ENCODE measurements around the gene AK1. TPM values are rescaled to one million over a fixed set of nuclear protein-coding genes. Genes with fewer than 3 reads are reported as not detected.

The AK1 gene
- total RNA-seq, 1 experiment from 2014 or later: 61.9 TPM

DNA sequence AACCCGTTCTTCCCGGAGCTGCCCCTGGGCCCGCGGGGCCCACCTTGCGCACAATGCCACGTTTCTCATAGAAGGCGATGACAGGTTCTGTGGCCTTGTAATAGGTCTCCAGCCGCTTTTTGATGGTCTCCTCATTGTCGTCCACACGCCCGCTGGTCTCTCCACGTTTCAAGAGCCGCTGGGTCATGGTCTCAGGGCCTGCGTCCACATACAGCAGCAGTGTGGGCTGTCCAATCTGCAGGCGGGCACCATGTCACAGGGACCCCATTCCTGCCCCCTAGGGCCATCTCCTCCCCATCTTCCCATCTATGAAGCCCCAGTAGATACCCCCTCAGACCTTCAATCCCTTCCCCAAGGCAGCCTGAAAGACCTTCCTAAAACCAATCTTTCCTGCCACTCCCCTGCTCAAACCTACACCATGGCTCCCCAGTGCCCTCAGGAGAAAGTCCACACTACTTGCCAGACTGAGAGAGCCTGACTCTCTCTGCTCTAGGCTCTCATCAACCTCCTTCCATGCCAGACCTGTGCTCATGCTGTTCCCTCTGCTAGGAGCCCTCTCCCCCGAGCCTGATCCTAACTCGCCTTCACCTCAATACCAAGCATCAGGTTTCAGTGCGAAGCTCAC lies 9.1 kb downstream of the AK1 start:
- DNase-seq (ENCODE audit: low read depth): no peak

DNA sequence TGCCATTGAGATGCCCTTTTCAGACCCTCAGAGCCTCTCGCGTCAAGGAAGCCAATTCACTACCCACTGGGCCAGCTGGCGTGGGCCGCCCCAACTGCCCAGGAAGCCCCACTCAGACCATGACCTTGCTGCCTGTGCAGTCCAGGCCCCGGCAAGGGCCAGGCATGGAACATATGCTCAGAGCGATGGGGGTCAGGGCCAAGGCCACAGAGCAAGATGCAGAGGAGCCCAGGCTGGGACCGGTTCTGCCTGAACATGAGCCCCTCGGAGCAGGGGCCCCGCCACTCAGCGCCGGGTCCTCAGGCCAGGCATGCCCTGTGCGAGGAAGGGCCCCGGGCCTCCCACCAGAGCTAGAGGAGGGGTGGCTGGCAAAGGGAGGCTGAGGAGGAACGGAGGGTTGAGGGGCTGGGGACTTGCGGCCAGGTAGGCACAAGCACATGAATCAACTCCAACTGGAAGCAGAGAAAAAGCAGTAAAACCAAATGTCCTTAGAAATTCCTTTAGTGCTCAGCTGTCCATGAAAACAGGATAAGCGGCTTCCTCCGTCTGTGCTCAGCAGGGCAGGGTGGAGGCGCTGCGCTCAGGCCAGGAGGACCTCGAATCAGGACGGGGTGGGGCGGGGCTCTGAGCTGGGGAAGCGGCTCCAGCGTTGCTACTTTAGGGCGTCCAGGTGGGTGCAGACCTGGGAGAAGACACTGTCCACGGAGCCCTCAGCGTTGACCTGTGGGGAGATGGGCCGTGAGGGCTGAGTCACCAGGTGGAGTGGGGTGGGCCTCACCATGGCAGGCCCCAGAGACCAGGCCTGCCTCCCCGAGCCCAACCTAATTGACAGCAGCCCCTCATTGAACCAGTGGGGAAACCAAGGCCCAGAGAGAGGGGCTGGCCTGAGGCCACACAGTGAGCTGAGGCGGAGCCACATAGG lies 9.9 kb downstream of the AK1 start:
- no peak for DNase-seq (ENCODE audit: low read depth)

DNA sequence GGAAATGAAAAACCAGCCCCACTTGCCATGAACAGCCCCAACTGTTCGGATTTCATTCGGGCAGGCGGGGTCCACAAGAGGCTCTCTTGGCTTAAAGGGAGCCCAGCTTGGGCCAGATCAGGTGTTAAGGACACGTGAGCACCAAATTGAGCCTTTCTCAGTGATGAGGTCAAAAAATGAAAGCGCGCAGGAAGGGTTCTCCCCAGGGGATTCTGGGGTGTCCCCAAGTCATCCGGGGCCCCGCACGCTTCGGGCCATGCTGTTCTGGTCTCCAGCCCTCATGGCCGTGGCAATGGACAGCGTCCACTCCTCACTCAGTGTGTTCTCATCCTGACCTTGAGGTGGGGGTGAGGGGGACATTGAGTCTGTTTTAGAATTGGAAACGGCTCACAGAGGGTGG lies 10.9 kb downstream of the AK1 start:
- no peak for DNase-seq (ENCODE audit: low read depth)

DNA sequence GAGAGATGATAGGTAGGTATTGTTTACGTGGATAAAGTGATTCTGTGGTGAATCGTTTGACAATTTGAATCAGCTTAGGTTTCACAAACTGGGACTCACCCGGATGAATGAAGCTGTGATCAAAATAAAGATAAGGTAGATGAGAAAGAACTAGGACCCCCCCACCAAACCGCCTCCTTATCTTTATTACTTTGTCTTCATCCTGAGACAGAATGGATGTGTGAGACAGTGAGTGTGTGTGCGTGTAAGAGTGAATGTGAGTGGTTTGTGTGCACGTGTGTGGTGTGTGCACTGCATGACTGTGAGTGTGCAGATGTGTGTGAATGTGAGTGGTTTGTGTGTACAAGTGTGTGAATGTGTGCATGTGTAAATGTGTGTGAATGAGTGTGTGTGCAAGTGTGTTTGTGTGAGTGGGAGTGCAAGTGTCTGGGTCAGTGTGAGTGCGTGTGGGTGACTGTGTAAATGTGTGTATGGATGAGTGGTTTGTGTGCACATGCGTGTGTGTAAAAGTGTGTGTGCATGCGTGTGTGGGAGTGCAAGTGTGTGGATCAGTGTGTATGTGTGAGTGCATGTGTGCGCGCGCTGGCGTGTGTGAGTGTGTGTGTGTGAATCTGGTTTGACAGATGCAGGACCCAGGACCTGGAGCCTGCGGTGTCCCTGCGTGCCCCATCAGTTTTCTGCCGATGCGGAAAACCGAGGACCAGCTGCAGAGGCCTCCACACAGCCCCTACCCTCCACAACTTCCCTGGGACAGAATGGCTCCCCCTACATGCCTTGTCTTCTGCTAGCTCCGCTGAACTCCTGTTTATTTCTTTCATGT lies 11.6 kb downstream of the AK1 start:
- DNase-seq (ENCODE audit: low read depth): no peak

DNA sequence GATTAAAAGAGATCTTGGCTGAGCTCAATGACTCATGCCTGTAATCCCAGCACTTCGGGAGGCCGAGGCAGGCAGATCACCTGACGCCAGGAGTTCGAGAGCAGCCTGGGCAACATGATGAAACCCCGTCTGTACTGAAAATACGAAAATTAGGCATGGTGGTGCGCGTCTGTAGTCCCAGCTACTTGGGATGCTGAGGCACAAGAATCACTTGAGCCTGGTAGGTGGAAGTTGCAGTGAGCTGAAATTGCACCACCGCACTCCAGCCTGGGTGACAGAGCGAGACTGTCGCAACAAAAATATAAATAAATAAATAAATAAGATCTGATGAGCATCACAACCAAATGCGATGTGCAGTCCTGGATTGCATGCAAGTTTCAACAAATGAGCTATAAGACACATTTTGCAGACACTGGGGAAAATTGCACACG lies 14.3 kb downstream of the AK1 start:
- no peak for DNase-seq (ENCODE audit: low read depth)

DNA sequence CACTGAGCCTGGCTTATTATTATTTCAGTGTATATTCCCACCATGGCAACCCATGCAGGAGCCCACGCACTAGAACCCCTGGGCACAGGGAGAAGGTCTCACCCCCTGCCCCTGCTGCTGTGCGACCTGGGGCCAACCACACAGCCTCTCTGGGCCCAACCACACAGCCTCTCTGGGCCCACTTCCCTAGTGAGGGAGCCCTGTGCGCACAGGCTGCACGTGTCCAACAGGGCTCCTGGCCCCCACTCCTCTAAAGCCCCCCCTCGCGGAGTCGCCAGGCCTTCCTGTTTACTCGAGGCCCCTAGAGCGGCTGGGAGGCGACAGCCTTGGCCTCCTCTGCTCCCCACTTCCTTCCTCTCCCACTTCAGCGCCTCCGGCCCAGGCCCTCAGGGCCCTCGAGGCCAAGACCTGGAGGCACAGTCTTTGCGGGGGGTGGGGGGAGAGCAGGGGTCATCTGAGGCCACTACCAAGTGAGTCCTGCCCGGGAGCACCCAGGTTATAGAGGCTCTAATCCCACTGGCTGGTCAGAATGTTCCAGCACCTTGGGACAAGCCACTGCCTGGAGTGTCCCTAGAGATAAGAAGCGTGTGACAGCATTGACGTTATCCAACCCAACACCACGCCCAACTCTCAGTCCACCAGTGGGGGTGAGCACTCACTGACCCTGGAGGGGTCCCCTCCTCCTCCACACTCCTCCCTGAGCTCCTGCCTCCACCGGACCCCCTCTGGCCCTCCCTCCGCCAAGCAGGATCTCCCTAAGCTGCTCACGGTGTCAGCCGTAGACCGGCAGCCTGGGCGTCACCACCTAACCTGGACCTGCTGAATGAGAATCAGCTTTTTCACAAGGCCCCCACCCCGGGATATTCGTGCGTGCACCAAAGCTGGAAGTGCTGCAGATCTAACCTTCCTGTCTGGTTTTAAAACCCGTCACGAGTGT lies 15.1 kb downstream of the AK1 start:
- no peak for DNase-seq (ENCODE audit: low read depth)

DNA sequence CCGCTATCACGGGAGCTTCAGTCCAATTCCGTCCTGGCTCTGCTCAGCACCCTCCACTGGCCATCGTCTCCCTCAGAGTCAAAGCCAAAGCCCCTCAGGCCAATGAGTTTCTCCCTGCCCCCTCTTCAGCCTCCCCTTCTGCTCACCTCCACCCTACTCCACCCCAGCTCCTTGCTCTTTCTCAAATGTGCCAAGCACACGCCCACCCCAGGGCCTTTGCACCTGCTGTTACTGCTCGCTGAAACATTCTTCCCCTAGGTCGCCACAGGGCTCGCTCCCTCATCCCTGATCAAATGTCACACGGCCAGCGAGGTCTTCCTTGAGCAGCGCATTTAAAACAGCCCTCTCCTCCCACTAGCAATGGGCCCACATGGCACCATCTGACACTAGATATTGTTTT lies 16.7 kb downstream of the AK1 start:
- no peak for DNase-seq (ENCODE audit: low read depth)

DNA sequence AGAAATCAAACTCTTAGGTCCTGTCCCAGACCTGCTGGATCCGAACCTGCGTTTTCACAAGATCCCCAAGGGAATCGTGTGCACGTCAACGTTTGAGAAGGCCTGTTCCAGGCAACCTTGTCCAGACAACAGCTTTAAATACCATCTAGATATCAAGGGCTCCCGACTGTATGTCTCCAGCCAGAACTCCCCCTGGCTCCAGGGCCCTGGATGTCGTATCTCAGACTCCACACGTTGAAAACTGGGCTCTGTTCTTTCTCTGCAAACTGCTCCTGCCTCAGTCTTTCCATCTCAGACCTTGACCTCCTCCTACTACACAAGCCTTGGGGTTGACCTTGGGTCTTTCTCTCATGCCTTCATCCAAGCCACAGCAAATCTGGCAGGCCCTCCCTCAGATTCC lies 17.2 kb downstream of the AK1 start:
- no peak for DNase-seq (ENCODE audit: low read depth)

DNA sequence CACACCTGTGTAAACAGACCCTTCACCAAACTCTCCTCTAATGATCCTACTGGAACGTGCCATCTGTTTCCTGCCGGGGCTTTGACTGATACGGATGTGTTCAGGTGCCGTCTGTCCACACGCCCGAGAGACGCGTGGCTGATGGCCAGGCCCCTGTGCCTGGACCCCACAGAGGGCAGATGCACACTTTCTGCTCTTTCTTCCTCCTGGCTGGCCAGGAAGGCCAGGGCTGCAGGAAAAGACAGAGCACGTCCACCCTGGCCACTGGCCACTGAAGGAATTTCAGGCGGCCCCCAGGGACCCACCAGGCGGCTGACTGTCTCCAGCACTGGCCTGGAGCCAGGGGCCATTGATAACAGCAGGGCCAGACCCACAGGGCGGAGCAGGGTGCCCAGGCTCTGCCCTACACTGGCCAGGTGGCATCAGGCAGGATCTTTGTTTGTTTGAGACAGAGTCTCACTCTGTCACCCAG lies 19.4 kb downstream of the AK1 start:
- no peak for DNase-seq (ENCODE audit: low read depth)

DNA sequence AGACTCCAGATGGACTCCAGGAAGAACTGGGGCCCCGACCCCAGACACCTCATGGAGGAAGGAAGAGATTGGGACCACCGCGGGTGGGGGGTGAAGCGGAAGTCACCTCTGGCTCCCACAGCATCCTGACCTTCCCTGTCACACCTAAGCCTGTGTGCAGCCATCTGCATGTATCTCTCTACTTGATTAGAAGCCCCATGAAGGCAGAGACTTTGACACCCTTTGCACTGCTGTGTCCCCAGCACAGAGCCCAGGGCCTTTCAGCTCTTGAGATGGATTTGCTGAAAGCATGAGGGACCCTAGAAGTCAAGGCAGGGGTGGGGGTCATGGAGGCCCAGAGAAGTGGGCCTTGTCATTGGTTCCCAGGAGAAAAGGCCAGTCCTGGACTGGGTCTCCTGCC lies 20.2 kb downstream of the AK1 start:
- no peak for DNase-seq (ENCODE audit: low read depth)

DNA sequence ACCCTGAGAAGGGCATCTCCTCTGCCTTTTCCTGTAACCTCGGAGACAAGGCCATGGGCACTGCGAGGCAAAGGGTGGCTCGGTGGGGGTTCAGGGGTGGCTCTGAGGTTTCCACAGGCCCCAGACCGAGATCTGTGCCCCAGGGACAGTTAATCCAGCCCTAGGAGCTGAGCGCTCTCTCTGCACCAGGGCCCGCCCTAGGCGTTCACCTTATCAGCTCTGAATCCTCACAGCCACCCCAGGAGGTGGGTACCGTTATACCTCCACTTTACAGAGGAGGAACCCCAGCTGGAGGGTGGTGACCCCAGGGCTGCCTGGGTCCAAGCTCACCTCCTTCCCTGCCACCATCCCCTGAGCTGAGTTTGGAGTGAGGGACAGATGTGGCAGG lies 20.8 kb downstream of the AK1 start:
- no peak for DNase-seq (ENCODE audit: low read depth)

DNA sequence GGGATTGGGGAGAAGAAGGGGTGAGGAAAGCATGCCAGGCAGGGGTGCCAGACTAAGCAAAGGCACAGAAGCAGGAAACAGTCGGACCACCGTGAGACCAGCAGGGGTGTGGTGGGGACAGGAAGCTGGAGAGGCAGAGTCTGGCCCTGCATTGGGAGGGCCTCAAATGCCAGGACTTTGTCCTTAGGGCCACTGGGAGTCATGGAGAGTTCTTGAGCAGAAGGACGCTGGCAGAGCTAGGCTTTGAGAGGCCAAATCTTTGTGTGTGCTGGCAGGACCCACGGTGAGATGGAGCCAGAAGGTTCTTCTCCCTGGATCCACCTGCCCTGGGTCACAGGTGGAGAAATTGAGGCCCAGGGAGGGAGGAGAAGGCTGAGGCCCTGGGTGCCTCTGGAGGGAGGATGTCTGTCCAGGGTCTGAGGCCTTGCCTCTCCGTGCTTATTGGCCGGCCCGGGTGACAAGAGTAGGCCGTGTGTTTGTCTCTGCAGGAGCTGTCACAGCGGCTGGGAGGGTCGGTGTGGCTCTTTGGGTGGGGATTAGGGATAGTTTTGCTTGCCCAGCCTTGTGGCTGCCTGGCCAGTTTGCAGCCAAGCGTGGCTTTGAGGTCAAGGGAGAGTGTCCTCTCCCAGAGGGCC lies 21.3 kb downstream of the AK1 start:
- no peak for DNase-seq (ENCODE audit: low read depth)

DNA sequence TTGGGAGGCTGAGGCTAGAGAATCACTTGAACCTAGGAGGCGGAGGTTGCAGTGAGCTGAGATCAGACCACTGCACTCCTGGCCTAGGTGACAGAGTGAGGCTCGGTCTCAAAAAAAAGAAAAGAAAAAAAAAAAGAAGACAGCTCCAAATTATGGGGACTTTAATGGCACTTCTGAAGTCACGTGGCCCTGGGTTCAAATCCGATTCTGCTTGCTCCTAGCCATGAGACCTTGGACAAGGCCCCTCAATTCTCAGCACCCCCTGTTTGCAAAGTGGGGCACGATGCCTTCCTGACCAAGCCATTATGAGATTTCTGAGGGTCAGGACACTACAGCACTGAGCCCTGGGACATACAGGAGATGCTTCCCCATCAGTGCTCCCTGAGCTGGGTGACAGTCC lies 22.0 kb downstream of the AK1 start:
- DNase-seq (ENCODE audit: low read depth): no peak

DNA sequence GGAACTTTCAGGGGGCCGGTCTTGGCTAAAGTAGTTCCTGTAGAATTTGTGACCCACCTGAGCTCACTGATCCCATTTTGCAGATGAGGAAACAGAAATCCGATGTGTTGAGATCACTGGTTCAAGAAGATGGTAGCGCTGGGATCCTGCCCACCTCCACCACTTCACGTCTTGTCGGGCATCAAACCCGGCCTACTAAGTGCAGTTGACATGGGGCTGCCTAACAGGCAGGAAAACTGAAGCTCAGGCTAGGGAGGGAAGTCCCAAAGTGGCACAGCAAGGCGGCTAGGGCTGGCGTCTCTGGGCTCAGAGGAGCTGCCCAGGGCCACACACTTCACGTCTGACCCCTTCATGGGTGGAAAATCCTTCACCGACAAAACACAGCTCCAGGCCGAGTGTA lies 22.5 kb downstream of the AK1 start:
- DNase-seq (ENCODE audit: low read depth): no peak

DNA sequence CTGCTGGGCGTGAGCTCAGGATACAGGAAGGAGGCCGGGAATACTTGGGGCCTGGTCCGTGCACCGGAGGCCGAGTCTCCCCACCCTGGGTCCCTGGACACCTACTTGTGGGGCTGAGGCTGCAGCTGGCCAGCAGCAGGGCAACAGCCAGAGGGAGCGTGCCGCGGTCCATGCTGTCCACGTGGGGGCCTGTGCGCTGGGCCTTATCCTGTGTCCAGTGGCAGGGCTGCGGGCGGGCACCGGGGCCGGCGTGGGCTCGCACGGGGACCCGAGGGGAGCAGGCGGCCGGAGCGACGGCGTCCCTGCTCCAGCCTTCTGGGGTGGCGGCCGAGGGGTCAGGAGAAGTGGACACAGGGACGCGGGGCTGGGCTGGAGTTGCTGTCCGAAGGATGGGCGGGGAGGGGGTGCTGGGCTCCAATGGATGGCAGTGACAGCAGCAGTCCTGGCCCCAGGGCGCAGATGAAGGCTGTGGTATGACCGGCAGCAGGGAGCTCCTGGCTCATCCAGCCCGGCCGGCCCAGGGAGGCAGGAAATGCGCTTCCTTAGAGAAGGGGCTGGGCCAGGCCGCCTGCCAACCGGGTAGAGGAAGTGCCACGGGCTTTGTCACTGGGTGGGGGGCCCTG lies 23.2 kb downstream of the AK1 start, which contains the start of gene ENG:
TSS of gene ENG (minus strand) at position 475 of the 623 bp plus-strand sequence. CDS start at position 172, 303 bp downstream.
- peak; percentile 82 for DNase-seq (ENCODE audit: low read depth)

DNA sequence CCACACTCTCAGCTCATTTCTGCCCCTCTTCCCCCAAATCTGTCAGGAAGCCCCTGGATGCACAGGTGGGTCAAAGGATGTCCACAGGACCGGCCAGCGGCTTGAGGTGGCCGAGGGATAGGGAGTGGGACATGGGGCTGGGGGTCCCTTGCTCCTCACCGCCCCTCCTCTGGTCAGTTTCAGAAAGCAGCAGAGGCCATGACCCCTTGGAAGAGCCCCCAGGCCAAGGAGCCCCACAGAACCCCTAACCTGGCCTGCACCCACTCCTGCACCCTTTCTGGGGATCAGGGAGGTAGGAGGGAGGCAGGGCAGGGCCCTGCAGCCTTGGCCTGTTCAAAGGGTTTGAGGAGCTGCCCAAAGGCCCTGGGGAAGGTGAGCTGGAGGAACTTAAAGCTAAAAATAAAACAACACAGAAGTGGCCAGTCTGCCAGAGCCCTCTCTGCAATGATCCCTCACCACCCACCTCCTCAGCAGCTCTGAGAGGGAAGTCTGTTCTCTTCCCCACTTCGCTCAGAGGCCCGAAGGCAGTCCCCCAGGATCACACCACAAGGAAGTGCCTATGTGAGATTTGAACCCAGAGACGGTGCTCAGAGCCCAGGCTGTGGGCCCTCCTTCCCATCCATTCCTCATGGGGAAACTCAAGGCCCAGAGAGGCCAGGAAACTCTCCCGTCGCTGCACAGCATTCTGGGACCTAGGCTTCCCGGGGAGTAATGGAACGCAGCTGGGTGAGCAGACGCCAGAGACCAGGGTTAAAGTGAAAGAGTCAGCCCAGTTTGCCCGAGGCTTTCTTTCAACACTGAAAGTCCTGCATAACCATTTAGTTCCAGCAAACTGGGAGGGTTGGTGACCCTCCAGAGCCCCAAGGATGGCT lies 23.9 kb downstream of the AK1 start:
- peak; percentile 74 for DNase-seq (ENCODE audit: low read depth)

DNA sequence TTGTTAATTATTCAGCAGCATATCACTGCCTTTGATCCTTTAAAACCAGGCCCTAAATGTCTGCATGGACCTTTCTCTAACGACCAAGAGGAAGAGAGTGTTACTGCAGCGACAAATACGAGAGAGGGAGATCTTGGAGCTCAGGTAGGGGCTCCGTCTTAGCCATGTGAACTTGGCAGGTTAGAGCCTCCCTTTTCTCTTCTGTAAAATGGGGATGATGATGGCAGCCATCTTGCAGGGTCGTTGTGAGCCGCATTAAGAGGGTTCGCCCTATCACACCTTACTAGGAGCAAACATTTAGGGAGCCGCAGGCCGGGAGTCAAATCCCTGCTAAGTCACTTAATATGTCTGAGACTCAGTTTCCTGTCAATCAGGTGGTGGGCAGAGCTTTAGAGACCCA lies 24.6 kb downstream of the AK1 start:
- DNase-seq (ENCODE audit: low read depth): no peak

DNA sequence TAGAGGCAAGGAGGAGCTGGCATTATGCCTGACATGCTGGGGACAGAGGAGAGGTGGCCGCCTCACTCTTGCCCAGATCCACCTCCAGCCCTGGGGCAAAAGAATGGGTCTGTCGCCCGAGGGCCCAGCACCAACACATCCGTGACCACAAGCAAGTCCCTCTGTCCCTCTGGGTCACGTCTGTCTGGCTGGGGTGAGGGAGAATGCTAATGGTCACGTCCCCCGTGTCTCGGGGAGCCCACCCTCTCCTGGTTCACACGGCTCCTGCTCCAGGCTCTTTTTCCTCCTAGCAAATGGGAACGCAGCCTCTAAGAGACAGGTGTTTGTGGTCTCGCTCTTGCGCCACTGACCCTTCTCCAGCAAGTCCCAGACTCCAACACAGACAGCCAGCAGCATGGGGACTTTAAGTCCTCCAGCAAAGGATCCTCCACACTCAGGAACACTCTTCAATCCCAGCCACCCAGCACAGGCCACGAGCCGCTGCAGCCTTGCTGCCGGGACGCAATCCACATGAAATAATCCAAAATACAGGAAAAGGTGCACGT lies 27.1 kb downstream of the AK1 start:
- no peak for DNase-seq (ENCODE audit: low read depth)

Data from RPMI7951 (cell line).